ENCODE measurements around the gene HCST.

The HCST gene

DNA sequence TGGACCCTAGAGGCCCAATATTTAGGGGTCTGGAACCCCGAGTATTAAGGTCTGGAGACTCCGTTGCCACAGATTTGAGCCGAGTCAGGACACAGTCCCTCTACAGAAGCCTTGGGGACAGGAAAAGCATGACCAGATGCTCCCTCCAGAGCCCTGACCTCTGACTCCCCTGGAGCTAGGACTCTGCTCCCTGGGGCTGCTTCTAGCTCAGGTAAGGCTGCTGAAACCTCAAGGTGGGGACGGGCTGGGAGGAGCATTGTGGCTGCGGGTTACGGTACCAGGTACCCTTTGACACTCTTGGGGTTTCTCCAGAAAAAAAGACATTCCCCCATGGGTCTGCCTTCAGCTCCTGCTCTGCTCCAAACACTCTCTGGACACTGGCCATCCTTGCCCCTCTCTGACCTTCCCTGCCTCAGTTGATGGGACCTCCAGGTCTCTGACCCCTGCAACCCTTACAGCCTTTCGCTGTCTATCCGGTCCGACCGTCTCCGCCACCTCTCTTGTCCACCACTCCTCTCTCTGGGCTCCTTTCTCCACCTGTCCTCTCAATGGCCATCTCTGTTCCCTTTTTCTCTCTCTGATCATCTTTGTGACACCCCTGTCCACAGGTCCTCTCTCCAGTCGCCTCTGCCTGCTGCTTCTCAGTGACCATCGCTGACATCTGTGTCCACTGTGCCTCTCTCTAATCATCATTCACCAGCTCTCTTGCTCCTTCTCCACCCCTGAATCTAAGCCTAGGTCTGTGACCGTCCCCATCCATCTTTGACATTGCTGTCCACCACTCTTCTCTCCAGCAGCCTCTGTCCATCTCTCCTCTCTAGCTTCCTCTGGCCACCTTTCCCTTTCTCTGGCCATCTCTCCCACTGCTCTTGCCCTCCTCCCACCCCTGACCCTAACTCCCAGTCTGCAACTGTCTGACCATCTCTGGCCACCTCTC lies 35.3 kb downstream of the HCST start:
- no peak for DNase-seq (ENCODE audit: low read depth)

DNA sequence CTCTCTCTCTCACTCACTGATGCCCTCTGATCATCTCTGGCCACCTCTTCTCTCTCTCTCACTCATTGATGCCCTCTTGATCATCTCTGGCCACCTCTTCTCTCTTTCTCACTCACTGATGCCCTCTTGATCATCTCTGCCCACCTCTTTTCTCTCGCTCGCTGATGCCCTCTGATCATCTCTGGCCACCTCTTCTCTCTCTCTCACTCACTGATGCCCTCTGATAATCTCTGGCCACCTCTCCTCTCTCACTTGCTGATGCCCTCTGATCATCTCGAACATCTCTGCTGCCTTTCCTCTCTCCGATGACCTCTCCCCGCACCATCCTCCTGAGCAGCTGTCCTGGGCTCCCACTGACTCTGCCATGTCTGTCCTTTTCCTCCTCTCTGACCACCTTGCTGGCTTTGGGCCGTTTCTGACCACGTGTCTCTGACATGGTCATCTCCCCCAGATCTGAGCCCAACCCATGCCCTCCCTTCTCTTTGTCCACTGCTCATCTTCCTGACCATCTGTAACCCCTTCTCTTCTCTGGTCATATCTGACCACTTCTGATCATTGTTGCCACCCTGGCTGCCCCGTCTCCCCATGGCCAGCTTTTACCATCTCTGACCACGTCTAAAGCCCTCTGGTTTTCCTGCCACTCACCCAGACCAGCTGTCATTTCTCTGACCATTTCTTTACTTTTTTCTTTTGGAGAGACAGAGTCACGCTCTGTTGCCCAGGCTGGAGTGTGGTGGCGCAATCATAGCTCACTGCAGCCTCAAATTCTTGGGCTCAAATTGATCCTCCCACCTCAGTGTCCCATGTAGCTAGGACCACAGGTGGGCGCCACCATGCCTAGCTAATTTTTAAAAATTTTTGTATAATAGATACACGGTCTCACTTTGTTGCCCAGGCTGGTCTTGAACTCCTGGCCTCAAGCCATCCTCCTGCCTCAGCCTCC lies 36.2 kb downstream of the HCST start:
- DNase-seq (ENCODE audit: low read depth): no peak

GRCh38 chr19:35939307-35940077 lies 37.2 kb downstream of the HCST start:
- DNase-seq (ENCODE audit: low read depth): no peak

DNA sequence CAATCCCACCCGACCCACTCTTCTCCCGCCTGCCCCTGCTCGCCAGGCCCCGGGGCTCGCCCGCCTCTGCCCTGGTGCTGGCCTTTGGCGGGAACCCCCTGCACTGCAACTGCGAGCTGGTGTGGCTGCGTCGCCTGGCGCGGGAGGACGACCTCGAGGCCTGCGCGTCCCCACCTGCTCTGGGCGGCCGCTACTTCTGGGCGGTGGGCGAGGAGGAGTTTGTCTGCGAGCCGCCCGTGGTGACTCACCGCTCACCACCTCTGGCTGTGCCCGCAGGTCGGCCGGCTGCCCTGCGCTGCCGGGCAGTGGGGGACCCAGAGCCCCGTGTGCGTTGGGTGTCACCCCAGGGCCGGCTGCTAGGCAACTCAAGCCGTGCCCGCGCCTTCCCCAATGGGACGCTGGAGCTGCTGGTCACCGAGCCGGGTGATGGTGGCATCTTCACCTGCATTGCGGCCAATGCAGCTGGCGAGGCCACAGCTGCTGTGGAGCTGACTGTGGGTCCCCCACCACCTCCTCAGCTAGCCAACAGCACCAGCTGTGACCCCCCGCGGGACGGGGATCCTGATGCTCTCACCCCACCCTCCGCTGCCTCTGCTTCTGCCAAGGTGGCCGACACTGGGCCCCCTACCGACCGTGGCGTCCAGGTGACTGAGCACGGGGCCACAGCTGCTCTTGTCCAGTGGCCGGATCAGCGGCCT lies 37.9 kb downstream of the HCST start:
- DNase-seq (ENCODE audit: low read depth): no peak

- no peak for DNase-seq (ENCODE audit: low read depth)
These were observed 38.5 kb downstream of the HCST start for GRCh38 chr19:35940839-35941238.

GRCh38 chr19:35942235-35942634 lies 39.9 kb downstream of the HCST start:
- DNase-seq (ENCODE audit: low read depth): no peak

DNA sequence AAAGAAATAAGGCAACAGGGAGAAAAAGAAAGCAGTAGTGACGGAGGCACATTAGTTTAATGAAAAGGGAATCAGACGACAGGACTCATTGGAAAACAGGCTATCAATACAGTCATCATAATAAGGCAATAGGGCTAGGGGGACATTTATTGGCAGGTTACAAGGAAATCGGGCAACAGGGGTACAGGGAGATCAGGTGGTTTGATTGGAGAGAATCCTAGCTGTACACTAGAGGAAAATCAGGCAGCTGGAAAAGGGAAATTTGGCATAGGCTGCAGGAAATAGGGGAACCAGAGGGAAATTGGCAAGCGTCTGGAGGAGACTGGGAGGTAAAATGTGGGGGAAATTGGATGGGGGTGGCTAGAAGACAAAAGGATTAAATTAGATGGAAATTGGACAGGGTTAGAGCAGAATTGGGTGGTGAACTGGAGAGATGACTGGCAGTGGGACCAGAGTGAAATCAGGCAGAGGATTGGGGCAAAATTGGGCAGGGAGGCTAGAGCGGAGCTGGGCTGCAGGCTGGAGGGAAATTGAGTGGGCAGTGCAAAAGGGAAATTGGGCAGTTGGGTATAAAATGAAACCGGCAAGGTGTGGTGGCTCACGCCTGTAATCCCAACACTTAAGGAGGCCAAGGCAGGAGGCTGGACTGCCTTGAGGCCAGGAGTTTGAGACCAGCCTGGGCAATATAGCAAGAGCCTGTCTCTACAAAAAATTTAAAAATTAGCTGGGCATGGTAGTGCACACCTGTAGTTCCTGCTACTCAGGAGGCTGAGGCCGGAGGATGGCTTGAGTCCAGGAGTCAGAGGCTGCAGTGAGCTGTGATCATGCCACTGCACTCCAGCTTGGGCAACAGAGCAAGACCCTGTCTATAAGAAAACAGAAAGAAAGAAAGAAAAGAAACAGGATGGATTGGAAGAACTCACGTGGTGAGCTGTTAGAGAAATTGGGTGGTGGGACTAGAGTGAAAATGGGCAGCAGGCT lies 41.3 kb downstream of the HCST start:
- no peak for DNase-seq (ENCODE audit: low read depth)

DNA sequence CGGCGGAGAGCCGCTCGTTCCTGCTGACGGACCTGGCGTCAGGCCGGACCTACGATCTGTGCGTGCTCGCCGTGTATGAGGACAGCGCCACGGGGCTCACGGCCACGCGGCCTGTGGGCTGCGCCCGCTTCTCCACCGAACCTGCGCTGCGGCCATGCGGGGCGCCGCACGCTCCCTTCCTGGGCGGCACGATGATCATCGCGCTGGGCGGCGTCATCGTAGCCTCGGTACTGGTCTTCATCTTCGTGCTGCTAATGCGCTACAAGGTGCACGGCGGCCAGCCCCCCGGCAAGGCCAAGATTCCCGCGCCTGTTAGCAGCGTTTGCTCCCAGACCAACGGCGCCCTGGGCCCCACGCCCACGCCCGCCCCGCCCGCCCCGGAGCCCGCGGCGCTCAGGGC lies 42.2 kb downstream of the HCST start:
- DNase-seq (ENCODE audit: low read depth): no peak

- DNase-seq (ENCODE audit: low read depth): no peak
These were observed 42.9 kb downstream of the HCST start for GRCh38 chr19:35945121-35945790.

DNA sequence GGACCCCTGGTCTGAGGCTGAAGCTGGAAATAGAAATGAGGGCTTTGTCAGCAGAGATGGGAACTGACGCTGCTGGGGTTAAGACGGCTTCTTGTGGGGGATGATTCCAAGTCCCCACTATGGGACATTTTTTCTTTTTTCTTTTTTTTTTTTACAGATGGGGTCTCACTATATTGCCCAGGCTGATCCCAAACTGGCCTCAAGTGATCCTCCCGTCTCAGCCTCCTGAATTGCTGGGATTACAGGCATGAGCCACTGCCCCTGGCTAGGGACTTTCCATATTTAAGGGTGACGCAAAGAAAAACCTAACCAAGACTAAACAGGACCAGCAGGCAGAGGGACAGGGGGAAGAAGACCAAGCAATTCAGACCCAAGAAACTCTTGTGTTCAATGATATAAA lies 43.9 kb downstream of the HCST start:
- no peak for DNase-seq (ENCODE audit: low read depth)

DNA sequence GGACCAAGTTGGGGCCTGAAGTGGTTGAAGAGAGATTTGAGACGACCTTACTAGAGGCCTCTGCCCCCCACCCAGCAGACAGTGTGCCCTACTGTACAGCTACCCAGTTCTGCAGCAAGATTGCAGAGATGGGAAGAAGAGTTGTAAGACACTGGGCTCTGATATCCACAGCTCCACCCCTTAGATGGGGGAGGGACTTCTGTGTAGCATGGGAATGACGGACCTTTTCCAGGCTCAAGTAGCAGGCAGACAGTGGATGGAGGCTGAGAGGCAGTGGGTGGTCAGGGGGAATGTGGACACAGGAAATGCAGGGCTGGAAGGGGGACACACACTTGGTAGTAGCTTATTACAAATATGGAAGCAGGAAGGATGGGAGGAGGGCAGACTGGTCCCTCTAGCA lies 46.8 kb downstream of the HCST start:
- no peak for DNase-seq (ENCODE audit: low read depth)
